Fibroblast of lung (primary cell): Measurements from ENCODE around the gene CDH19.

ENCODE experiments used
- CTCF ChIP-seq, 2 donors: IDR thresholded peaks in 1 of 2; conservative IDR thresholded peaks in 1 of 2; 1 replicate in 1 of 2; 2 replicates in 1 of 2; pipeline ENCODE4 v1.5.1; 2011 to 2012; ENCODE audit warnings: low read length in 2 of 2, control low read depth in 1 of 2, inconsistent platforms in 1 of 2, low read depth in 1 of 2, mild to moderate bottlenecking in 1 of 2
- EZH2 ChIP-seq: IDR thresholded peaks from 2 replicates; pipeline ENCODE4 v1.5.1; 2012; ENCODE audit warnings: low read length, control low read depth, mild to moderate bottlenecking; ENCODE audit errors: missing control alignments

- TF ChIP-seq CTCF (conservative IDR thresholded peaks at IDR 0.05 in 1 of 2, IDR thresholded peaks at IDR 0.05 in 1 of 2; ENCODE audit: low read depth in 1 of 2, low read length in 2 of 2) (no peak), EZH2 (no peak)
Observed at GRCh38 chr18:66457245-66457644, 146.6 kb downstream of the CDH19 start.
